OCI-LY7 (cell line): ENCODE measurements around the gene CTSE. TPM values are rescaled to one million over a fixed set of nuclear protein-coding genes. Genes with fewer than 3 reads are reported as not detected.

Experiments used
- BruUV-seq: library from RNA; stranded (reverse); fragments of 400-500 nt; replicated peaks from 2 replicates; lab custom pipeline; 2021; lab: Mats Ljungman, UMichigan
- CTCF ChIA-PET: fragments of 300-600 bp; sonication (Branson Sonifier 250); formaldehyde crosslinking; loops from one replicate; lab custom pipeline; 2022; ENCODE audit warnings: antibody characterized with exemption; ENCODE audit not compliant: unreplicated experiment; lab: Charles Lee
- POLR2A ChIA-PET: fragments of 300-600 bp; sonication (Branson Sonifier 250); formaldehyde crosslinking; loops from one replicate; lab custom pipeline; 2022; ENCODE audit warnings: antibody characterized with exemption; lab: Charles Lee
- DNase-seq: peaks from one replicate; pipeline ENCODE4 v3.0.0-alpha.2; 2015; ENCODE audit warnings: low spot score
- H2AFZ ChIP-seq: fragments of 200-600 bp; sonication (generic), shearing (Covaris generic); 2 replicates; pipeline ENCODE4 v1.6.1; 2014; ENCODE audit warnings: mild to moderate bottlenecking, antibody characterized with exemption, low read length, moderate library complexity
- H3K27ac ChIP-seq: fragments of 200-600 bp; sonication (generic); 2 replicates; pipeline ENCODE4 v1.5.1; 2014; ENCODE audit warnings: mixed run types, low read depth, mild to moderate bottlenecking, moderate library complexity, low read length, inconsistent platforms; ENCODE audit not compliant: poor library complexity, severe bottlenecking
- H3K36me3 ChIP-seq: fragments of 200-600 bp; sonication (generic); 2 replicates; pipeline ENCODE4 v1.6.1; 2014; ENCODE audit warnings: mild to moderate bottlenecking, antibody characterized with exemption, low read length, moderate library complexity, mixed read lengths; ENCODE audit not compliant: insufficient read depth
- H3K4me1 ChIP-seq: fragments of 200-600 bp; sonication (generic); 2 replicates; pipeline ENCODE4 v1.5.1; 2014; ENCODE audit warnings: mild to moderate bottlenecking, low read length; ENCODE audit not compliant: insufficient read depth, poor library complexity, severe bottlenecking
- H3K4me2 ChIP-seq: fragments of 200-600 bp; sonication (generic); 2 replicates; pipeline ENCODE4 v1.6.1; 2014; ENCODE audit warnings: mild to moderate bottlenecking, low read length
- H3K4me3 ChIP-seq: fragments of 200-600 bp; sonication (generic); 2 replicates; pipeline ENCODE4 v1.5.1; 2014; ENCODE audit warnings: mild to moderate bottlenecking, low read depth, low read length; ENCODE audit not compliant: poor library complexity, severe bottlenecking
- H3K79me2 ChIP-seq: fragments of 200-600 bp; sonication (generic); 2 replicates; pipeline ENCODE4 v1.6.1; 2016; ENCODE audit warnings: low read depth, mild to moderate bottlenecking, low read length, moderate library complexity, mixed read lengths; ENCODE audit not compliant: insufficient read depth
- H3K9me2 ChIP-seq: fragments of 200-600 bp; sonication (generic); 2 replicates; pipeline ENCODE4 v1.6.1; 2016; ENCODE audit warnings: mild to moderate bottlenecking, low read length, mixed read lengths; ENCODE audit not compliant: insufficient read depth
- H3K9me3 ChIP-seq: fragments of 200-600 bp; sonication (generic); 2 replicates; pipeline ENCODE4 v1.6.1; 2014; ENCODE audit warnings: mild to moderate bottlenecking, mixed run types, low read length, mixed read lengths
- H4K20me1 ChIP-seq: fragments of 200-600 bp; sonication (generic); 2 replicates; pipeline ENCODE4 v1.6.1; 2014; ENCODE audit warnings: mild to moderate bottlenecking, antibody characterized with exemption, low read length, moderate library complexity, mixed read lengths; ENCODE audit not compliant: insufficient read depth
- EZH2phosphoT487 ChIP-seq: fragments of 200-600 bp; sonication (generic); IDR thresholded peaks from 2 replicates; pipeline ENCODE4 v1.6.1; 2018; ENCODE audit warnings: low read depth, borderline replicate concordance, mild to moderate bottlenecking, mixed run types, antibody characterized with exemption, low read length, moderate library complexity, mixed read lengths
- intact Hi-C: fragments of 100-400 bp; cut with micrococcal nuclease; formaldehyde crosslinking; loops from one replicate; pipeline ENCODE4 v1.10.0; 2022; ENCODE audit not compliant: unreplicated experiment
- total RNA-seq, 2 experiments: library from RNA; depleted of rRNA in 1 of 2; stranded (reverse); fragments of >200 nt in 1 of 2; shearing (Covaris generic) in 1 of 2; gene quantifications; 2 replicates each; pipeline ENCODE4 v1.2.3, GENCODE V29; 2014 to 2022
- TF ChIP-seq, protein P1 (sequence below): fragments of 200-600 bp; sonication (generic); conservative IDR thresholded peaks from 2 replicates; pipeline ENCODE4 v1.5.1; 2014; ENCODE audit warnings: mild to moderate bottlenecking, antibody characterized with exemption, low read length, moderate library complexity, mixed read lengths

CTSE gene
- total RNA-seq, 2 experiments from 2014 or later, result not detected

DNA sequence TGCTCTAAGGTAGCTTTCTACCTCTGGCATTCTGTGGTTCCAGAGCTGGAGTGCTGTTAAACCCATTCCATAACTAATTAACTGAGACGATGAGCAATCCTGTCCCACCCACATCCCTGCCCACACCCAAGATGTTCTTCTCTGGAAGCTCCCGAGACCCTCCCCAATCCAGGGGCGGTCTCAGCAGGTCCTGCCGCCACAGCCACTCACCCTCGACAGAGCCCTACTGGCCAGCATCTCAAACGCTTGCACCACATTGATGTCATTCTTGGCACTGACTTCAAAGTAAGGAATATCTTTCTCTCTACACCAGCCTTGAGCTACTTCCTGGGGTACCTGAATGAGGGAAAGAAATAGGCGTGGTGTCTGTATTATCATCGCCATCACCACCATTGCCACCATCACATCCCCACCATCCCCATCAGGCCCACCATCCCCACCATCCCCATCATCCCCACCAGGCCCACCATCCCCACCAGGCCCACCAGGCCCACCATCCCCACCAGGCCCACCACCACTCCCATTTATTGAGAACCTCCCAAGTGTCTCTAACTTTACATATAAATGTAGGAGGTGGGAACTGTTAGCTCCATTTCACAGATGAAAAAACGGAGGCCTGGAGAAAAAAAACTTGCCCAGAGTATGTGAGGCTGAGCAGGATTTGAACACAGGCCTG is 38.2 kb downstream of the CTSE start:
- TF ChIP-seq EZH2phosphoT487, result no peak
- TF ChIP-seq, protein P1, sequence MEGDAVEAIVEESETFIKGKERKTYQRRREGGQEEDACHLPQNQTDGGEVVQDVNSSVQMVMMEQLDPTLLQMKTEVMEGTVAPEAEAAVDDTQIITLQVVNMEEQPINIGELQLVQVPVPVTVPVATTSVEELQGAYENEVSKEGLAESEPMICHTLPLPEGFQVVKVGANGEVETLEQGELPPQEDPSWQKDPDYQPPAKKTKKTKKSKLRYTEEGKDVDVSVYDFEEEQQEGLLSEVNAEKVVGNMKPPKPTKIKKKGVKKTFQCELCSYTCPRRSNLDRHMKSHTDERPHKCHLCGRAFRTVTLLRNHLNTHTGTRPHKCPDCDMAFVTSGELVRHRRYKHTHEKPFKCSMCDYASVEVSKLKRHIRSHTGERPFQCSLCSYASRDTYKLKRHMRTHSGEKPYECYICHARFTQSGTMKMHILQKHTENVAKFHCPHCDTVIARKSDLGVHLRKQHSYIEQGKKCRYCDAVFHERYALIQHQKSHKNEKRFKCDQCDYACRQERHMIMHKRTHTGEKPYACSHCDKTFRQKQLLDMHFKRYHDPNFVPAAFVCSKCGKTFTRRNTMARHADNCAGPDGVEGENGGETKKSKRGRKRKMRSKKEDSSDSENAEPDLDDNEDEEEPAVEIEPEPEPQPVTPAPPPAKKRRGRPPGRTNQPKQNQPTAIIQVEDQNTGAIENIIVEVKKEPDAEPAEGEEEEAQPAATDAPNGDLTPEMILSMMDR, result no peak
- Histone ChIP-seq H3K4me2 (no peak overlapping the region), H4K20me1 (no peaks in the 10 kb centered on the region), H3K9me2 (no peaks in the 10 kb centered on the region), H3K36me3 (no peaks in the 10 kb centered on the region), H2AFZ (no peak overlapping the region), H3K4me3 (no peak overlapping the region), H3K9me3 (0 out of 2 replicates have a peak, but pooled peaks cover 5% of the 10 kb centered on the region), H3K79me2 (no peaks in the 10 kb centered on the region), H3K4me1 (no peaks in the 10 kb centered on the region), H3K27ac (no peak overlapping the region)
- no peak for DNase-seq
- no TSS peak for BruUV-seq
- intact Hi-C loops, result no loop called here
- CTCF ChIA-PET, result interaction anchor here (0.8 to 3.2 kb wide), 3 partner anchors 121 to 135 kb away, joined by 3 to 13 read pairs (median 9); no protein-coding TSS in a partner anchor
- POLR2A ChIA-PET, result interaction anchor here (0.6 to 2.1 kb wide), 5 partner anchors 8 to 434 kb away, joined by 3 to 7 read pairs (median 4); no protein-coding TSS in a partner anchor

DNA sequence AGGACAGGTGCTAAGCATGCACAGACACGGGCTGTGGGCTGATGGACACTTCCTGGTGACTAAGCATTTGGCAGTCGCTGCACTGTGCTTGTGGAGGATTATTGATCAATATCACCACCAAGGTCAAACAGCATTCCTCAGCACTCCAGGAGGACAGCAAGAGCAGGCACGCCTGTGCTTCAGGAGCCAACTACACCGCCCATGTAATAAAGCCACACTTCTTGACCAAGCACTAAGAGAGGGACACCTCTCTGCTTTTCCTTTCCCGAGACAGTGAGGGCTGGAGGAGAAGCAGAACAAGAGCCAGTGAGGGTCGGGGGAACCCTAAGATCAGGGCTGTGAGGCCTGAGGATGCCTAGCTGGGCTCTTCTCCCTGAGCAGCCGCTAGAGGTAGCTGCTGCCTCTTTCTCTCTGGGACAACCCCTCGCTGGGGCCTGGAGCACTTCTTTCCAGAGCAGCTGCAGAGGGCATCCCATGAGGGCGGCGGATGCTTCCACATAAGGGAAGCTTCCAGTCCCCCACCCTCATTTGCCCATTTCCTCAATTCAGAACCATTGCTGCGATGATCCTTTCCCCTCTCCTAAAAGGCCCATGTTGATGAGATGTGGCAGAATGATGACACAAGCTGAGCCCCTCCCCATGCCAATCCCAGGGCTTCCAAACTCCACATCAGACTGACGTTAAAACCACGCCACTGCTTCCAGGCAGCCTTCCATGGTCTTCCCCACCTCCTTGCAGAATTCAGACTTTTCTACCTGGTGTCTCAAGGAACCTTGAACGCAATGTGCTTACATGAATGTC is 39.6 kb downstream of the CTSE start:
- TF ChIP-seq, protein P1, result peak; percentile 91
- TF ChIP-seq EZH2phosphoT487, result no peak
- Histone ChIP-seq H2AFZ (no peak overlapping the region), H3K9me3 (0 out of 2 replicates have a peak, but pooled peaks cover 5% of the 10 kb centered on the region), H3K4me1 (no peaks in the 10 kb centered on the region), H3K4me3 (no peak overlapping the region), H3K4me2 (no peak overlapping the region), H4K20me1 (no peaks in the 10 kb centered on the region), H3K79me2 (no peaks in the 10 kb centered on the region), H3K9me2 (no peaks in the 10 kb centered on the region), H3K27ac (no peak overlapping the region), H3K36me3 (no peaks in the 10 kb centered on the region)
- peak; percentile 72 for DNase-seq
- intact Hi-C loops, result loop anchor here (1.0 kb wide), 2 partner anchors 46 to 122 kb away; no protein-coding TSS in a partner anchor
- CTCF ChIA-PET, result interaction anchor here (0.7 to 3.2 kb wide), 5 partner anchors 15 to 149 kb away, joined by 3 to 13 read pairs (median 3); no protein-coding TSS in a partner anchor
- no TSS peak for BruUV-seq
- POLR2A ChIA-PET, result interaction anchor here (0.5 to 2.1 kb wide), 2 partner anchors 88 to 122 kb away, joined by 3 to 7 read pairs; no protein-coding TSS in a partner anchor
